Astrocyte (in vitro differentiated cells and primary cell): ENCODE measurements around the gene MYBL2. TPM values are rescaled to one million over a fixed set of nuclear protein-coding genes. Genes with fewer than 3 reads are reported as not detected.

Experiments used
- DNase-seq: peaks from one replicate; pipeline ENCODE4 v3.0.0-alpha.2; 2010; ENCODE audit warnings: low read depth
- FAIRE-seq: peaks from 2 replicates; lab custom pipeline; 2011; peaks lifted over from hg19 to GRCh38; lab: Jason Lieb, UNC
- H2AFZ ChIP-seq: 2 replicates; pipeline ENCODE4 v1.6.0; 2012; ENCODE audit warnings: low read depth, low read length, inconsistent platforms
- H3K27ac ChIP-seq: 2 replicates; pipeline ENCODE4 v1.5.1; 2011; ENCODE audit warnings: low read depth, low read length, inconsistent platforms
- H3K27me3 ChIP-seq: 2 replicates; pipeline ENCODE4 v1.6.0; 2011; ENCODE audit warnings: low read length, inconsistent platforms; ENCODE audit not compliant: insufficient read depth
- H3K36me3 ChIP-seq: 2 replicates; pipeline ENCODE4 v1.5.1; 2011; ENCODE audit warnings: low read length, inconsistent platforms; ENCODE audit not compliant: insufficient read depth
- H3K4me1 ChIP-seq: 2 replicates; pipeline ENCODE4 v1.5.1; 2011; ENCODE audit warnings: low read length, inconsistent platforms; ENCODE audit not compliant: insufficient read depth
- H3K4me2 ChIP-seq: 2 replicates; pipeline ENCODE4 v1.6.0; 2012; ENCODE audit warnings: low read length, inconsistent platforms
- H3K4me3 ChIP-seq: 2 replicates; pipeline ENCODE4 v1.5.1; 2011; ENCODE audit warnings: low read depth, mild to moderate bottlenecking, low read length, inconsistent platforms; ENCODE audit not compliant: insufficient read depth
- H3K79me2 ChIP-seq: 2 replicates; pipeline ENCODE4 v1.6.0; 2012; ENCODE audit warnings: mild to moderate bottlenecking, low read length, inconsistent platforms; ENCODE audit not compliant: insufficient read depth
- H3K9ac ChIP-seq: 2 replicates; pipeline ENCODE4 v1.6.0; 2012; ENCODE audit warnings: mild to moderate bottlenecking, low read length, inconsistent platforms
- H3K9me3 ChIP-seq: 2 replicates; pipeline ENCODE4 v1.5.1; 2012; ENCODE audit warnings: low read depth, mild to moderate bottlenecking, low read length, inconsistent platforms; ENCODE audit not compliant: insufficient read depth
- H4K20me1 ChIP-seq: 2 replicates; pipeline ENCODE4 v1.6.0; 2012; ENCODE audit warnings: low read length, inconsistent platforms; ENCODE audit not compliant: insufficient read depth
- H3K27ac Mint-ChIP-seq: one replicate; pipeline ENCODE4 v1.8.0; 2021; ENCODE audit warnings: mild to moderate bottlenecking, mixed read lengths; ENCODE audit not compliant: unreplicated experiment
- H3K27me3 Mint-ChIP-seq: one replicate; pipeline ENCODE4 v1.8.0; 2021; ENCODE audit warnings: low read depth, mixed read lengths; ENCODE audit not compliant: unreplicated experiment
- H3K36me3 Mint-ChIP-seq: one replicate; pipeline ENCODE4 v1.8.0; 2021; ENCODE audit warnings: low read depth, mixed read lengths; ENCODE audit not compliant: unreplicated experiment
- H3K4me1 Mint-ChIP-seq: one replicate; pipeline ENCODE4 v1.8.0; 2021; ENCODE audit warnings: low read depth, mixed read lengths; ENCODE audit not compliant: unreplicated experiment
- H3K4me3 Mint-ChIP-seq: one replicate; pipeline ENCODE4 v1.8.0; 2021; ENCODE audit warnings: mild to moderate bottlenecking, moderate library complexity, mixed read lengths; ENCODE audit not compliant: unreplicated experiment
- H3K9me3 Mint-ChIP-seq: one replicate; pipeline ENCODE4 v1.8.0; 2021; ENCODE audit warnings: mild to moderate bottlenecking, mixed read lengths; ENCODE audit not compliant: unreplicated experiment
- EZH2 ChIP-seq: IDR thresholded peaks from 2 replicates; pipeline ENCODE4 v1.6.1; 2012; ENCODE audit warnings: mild to moderate bottlenecking, low read length, inconsistent platforms; ENCODE audit not compliant: insufficient read depth
- total RNA-seq: library from RNA; stranded (reverse); gene quantifications from 2 replicates; pipeline ENCODE4 v1.2.1, GENCODE V29; 2021
- TF ChIP-seq, protein P1 (sequence below): IDR thresholded peaks from 2 replicates; pipeline ENCODE4 v1.5.1; 2011; ENCODE audit warnings: low read depth, mild to moderate bottlenecking, inconsistent platforms, low read length, moderate library complexity; ENCODE audit not compliant: insufficient read depth

MYBL2 gene
- total RNA-seq, 1 donor from 2014 or later = 6.2 TPM

DNA sequence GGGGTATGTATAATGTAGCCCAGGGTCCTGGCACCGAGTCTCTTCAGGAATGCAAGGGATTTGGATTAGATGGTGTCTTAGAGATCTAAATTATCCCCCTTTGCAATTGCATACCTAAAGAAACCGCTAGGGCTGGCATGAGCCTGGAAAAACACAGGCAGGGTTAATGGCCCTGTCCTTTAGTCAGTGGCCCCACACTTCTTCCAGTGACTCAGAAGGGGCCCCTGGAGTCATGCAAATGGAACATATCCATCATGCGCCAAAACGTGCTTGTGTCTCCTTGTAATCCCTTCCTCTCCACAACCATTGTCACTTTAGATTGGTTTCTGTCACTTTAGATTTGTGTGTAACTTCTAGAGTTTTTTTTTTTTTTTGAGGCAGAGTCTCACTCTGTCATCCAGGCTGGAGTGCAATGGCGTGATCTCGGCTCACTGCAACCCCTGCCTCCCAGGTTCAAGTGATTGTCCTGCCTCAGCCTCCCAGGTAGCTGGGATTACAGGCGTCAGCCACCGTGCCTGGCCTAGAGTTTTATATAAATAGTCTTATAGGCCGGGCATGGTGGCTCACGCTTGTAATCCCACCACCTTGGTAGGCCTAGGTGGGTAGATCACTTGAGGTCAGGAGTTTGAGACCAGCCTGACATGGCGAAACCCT, 8.7 kb upstream of the MYBL2 start:
- H2AFZ ChIP-seq = peak overlapping the region; percentile 97
- peak; percentile 22 for DNase-seq
- peak overlapping the region; percentile 85 for H3K4me3 ChIP-seq
- H3K4me3 Mint-ChIP-seq = peak overlapping the region; percentile 94
- H3K27ac Mint-ChIP-seq = peak overlapping the region; percentile 72
- H3K36me3 ChIP-seq = no peaks in the 10 kb centered on the region
- H3K27me3 ChIP-seq = no peaks in the 10 kb centered on the region
- peak overlapping the region; percentile 85 for H3K9ac ChIP-seq
- no peak for FAIRE-seq
- H3K79me2 ChIP-seq = no peaks in the 10 kb centered on the region
- H3K27me3 Mint-ChIP-seq = peaks cover 3% of the 10 kb centered on the region
- H4K20me1 ChIP-seq = no peaks in the 10 kb centered on the region
- no peaks in the 10 kb centered on the region for H3K9me3 Mint-ChIP-seq
- no peaks in the 10 kb centered on the region for H3K9me3 ChIP-seq
- peak overlapping the region; percentile 98 for H3K4me2 ChIP-seq
- H3K27ac ChIP-seq = no peak overlapping the region
- no peak for TF ChIP-seq EZH2
- TF ChIP-seq, protein P1, sequence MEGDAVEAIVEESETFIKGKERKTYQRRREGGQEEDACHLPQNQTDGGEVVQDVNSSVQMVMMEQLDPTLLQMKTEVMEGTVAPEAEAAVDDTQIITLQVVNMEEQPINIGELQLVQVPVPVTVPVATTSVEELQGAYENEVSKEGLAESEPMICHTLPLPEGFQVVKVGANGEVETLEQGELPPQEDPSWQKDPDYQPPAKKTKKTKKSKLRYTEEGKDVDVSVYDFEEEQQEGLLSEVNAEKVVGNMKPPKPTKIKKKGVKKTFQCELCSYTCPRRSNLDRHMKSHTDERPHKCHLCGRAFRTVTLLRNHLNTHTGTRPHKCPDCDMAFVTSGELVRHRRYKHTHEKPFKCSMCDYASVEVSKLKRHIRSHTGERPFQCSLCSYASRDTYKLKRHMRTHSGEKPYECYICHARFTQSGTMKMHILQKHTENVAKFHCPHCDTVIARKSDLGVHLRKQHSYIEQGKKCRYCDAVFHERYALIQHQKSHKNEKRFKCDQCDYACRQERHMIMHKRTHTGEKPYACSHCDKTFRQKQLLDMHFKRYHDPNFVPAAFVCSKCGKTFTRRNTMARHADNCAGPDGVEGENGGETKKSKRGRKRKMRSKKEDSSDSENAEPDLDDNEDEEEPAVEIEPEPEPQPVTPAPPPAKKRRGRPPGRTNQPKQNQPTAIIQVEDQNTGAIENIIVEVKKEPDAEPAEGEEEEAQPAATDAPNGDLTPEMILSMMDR = peak; percentile 9
- no peaks in the 10 kb centered on the region for H3K4me1 Mint-ChIP-seq
- H3K36me3 Mint-ChIP-seq = no peaks in the 10 kb centered on the region
- H3K4me1 ChIP-seq = peaks cover 4% of the 10 kb centered on the region

DNA sequence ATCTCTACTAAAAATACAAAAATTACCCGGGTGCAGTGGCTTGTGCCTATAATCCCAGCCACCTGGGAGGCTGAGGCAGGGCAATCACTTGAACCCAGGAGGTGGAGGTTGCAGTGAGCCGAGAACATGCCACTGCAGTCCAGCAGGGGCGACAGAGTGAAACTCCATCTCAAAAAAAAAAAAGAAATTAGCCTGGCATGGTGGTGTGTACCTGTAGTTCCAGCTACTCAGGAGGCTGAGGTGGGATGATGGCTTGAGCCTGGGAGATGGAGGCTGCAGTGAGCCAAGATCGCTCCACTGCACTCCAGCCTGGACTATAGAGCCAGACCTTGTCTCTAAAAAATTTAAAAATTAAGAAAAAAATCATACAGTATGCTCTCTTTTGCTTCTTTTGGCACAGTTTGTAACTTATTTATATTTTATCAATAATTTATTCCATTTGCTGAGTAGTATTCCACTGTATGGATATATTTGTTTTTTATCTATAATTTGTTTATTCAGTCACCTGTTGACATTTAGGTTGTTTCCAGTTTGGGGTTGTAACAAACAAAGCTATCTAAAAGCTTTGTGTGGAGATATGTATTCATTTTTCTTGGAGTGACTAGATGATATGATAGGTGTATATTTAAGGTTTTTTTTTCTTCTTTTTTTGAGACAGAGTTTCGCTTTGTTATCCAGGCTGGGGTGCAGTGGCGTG, 8.0 kb upstream of the MYBL2 start:
- H3K27ac ChIP-seq = no peak overlapping the region
- H3K4me1 Mint-ChIP-seq = no peaks in the 10 kb centered on the region
- no peaks in the 10 kb centered on the region for H3K79me2 ChIP-seq
- DNase-seq (no peak), FAIRE-seq (no peak)
- no peak overlapping the region for H3K9ac ChIP-seq
- peaks cover 4% of the 10 kb centered on the region for H3K4me1 ChIP-seq
- no peak overlapping the region for H3K4me2 ChIP-seq
- H3K36me3 Mint-ChIP-seq = no peaks in the 10 kb centered on the region
- no peak overlapping the region for H3K27ac Mint-ChIP-seq
- no peak overlapping the region for H3K4me3 ChIP-seq
- no peak overlapping the region for H3K4me3 Mint-ChIP-seq
- no peaks in the 10 kb centered on the region for H3K36me3 ChIP-seq
- H4K20me1 ChIP-seq = no peaks in the 10 kb centered on the region
- H3K9me3 Mint-ChIP-seq = no peaks in the 10 kb centered on the region
- H3K27me3 Mint-ChIP-seq = peaks cover 3% of the 10 kb centered on the region
- H3K9me3 ChIP-seq = no peaks in the 10 kb centered on the region
- no peak for TF ChIP-seq EZH2
- TF ChIP-seq, protein P1 = no peak
- no peak overlapping the region for H2AFZ ChIP-seq
- H3K27me3 ChIP-seq = no peaks in the 10 kb centered on the region
